ENCODE results near the gene ARAP2.

GRCh38 chr4:36267486-36268268, 23.4 kb upstream of the ARAP2 start:
- TF ChIP-seq POLR2A (IDR thresholded peaks at IDR 0.05; ENCODE audit: low read depth, low read length), result no peak
- no peak for TF ChIP-seq CTCF (IDR thresholded peaks at IDR 0.05; ENCODE audit: extremely low read depth in 1 of 2, insufficient read depth in 1 of 2, low read depth in 1 of 2, low read length in 2 of 2)
- no peak for TF ChIP-seq EZH2 (IDR thresholded peaks at IDR 0.05; ENCODE audit: borderline replicate concordance, low read depth, low read length, severe bottlenecking)
- TF ChIP-seq POLR2AphosphoS5 (IDR thresholded peaks at IDR 0.05; ENCODE audit: insufficient read depth, low read depth, low read length), result no peak
- no peak for TF ChIP-seq GATA2 (IDR thresholded peaks at IDR 0.05; ENCODE audit: insufficient read depth, insufficient read length, low read depth, low read length)
- TF ChIP-seq, protein P1, sequence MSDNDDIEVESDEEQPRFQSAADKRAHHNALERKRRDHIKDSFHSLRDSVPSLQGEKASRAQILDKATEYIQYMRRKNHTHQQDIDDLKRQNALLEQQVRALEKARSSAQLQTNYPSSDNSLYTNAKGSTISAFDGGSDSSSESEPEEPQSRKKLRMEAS (IDR thresholded peaks at IDR 0.05; ENCODE audit: insufficient read depth, insufficient read length), result no peak
- TF ChIP-seq FOS (IDR thresholded peaks at IDR 0.05; ENCODE audit: borderline replicate concordance, insufficient read depth, low read length), result no peak
- no peak for TF ChIP-seq JUN (IDR thresholded peaks at IDR 0.05; ENCODE audit: borderline replicate concordance, insufficient read depth, insufficient read length, low read depth)
- no peak for TF ChIP-seq MYC (IDR thresholded peaks at IDR 0.05; ENCODE audit: low read depth, low read length)

Measured in endothelial cell of umbilical vein (primary cell).